Mesothelial cell of epicardium (in vitro differentiated cells): ENCODE results near the gene RRAGD. TPM values are rescaled to one million over a fixed set of nuclear protein-coding genes. Genes with fewer than 3 reads are reported as not detected.

Source experiments
- DNase-seq, 2 experiments: peaks; one replicate each; pipeline ENCODE4 v3.0.0; 2021; ENCODE audit warnings: low spot score in 2 of 2; ENCODE audit not compliant: unreplicated experiment in 2 of 2
- H3K27ac Mint-ChIP-seq: 2 replicates; pipeline ENCODE4 v1.8.0; 2021; ENCODE audit warnings: mixed read lengths
- H3K27me3 Mint-ChIP-seq: 2 replicates; pipeline ENCODE4 v1.8.0; 2021; ENCODE audit warnings: low read depth, mixed read lengths
- H3K36me3 Mint-ChIP-seq: 2 replicates; pipeline ENCODE4 v1.8.0; 2021; ENCODE audit warnings: mixed read lengths
- H3K4me1 Mint-ChIP-seq: 2 replicates; pipeline ENCODE4 v1.8.0; 2021; ENCODE audit warnings: mixed read lengths
- H3K4me3 Mint-ChIP-seq: 2 replicates; pipeline ENCODE4 v1.8.0; 2021; ENCODE audit warnings: mild to moderate bottlenecking, moderate library complexity, mixed read lengths
- H3K9me3 Mint-ChIP-seq: 2 replicates; pipeline ENCODE4 v1.8.0; 2021; ENCODE audit warnings: mixed read lengths
- total RNA-seq: library from RNA; stranded (reverse); gene quantifications from 3 replicates; pipeline ENCODE4 v1.2.1, GENCODE V29; 2021
- TF ChIP-seq, protein P1 (sequence below): fragments of 200-600 bp; sonication (generic); IDR thresholded peaks from one replicate; pipeline ENCODE4 v1.5.0; 2021; ENCODE audit warnings: antibody characterized with exemption; ENCODE audit not compliant: unreplicated experiment

Gene RRAGD
- total RNA-seq, 1 donor from 2014 or later, result 6.9 TPM

DNA sequence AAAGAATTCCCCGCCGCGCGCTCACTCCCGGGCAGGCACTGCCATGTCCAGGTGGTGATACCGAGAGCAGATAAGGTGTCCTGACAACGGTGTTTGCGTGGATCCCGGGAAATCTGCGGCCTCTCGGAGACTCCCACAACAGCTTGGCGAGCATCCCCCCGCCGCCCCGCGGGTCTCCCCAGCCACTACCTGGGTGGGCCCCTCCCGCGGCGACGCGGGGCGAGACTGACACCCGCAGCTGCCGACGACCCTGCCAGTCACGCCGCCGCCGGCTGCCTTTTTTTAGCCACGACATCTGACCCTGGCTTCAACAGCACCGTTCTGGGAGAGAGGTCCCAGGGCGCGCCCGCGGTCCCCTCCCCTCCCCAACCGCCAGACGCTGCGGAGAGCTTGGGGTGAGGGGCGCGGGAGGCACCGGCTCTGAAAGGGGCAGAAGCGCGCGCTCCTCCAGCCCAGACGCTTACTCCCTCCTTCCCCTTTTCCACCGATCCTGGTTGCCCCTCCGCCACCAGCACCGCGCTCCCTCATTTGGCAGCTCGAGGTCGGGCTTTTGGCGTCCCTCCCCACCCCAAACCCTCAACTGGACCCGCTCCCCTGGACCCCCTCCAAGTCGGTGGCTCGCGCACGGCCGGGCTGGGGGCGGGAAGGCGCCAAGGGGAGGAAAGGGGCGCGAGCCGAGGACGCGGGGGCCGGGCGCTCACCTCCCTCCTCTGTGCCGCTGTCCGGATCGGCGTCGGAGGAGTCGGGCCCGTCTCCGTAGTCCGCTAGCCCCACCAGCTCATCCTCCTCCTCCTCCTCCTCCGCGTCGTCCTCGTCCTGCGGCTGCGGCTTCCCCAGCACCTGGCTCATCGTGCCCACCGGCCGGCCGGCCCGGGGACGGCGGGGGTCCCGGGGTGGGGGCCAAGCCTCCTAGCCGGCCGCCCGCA is 665 bp downstream of the RRAGD start:
- H3K27me3 Mint-ChIP-seq, result peaks cover 53% of the 10 kb centered on the region
- TF ChIP-seq, protein P1, sequence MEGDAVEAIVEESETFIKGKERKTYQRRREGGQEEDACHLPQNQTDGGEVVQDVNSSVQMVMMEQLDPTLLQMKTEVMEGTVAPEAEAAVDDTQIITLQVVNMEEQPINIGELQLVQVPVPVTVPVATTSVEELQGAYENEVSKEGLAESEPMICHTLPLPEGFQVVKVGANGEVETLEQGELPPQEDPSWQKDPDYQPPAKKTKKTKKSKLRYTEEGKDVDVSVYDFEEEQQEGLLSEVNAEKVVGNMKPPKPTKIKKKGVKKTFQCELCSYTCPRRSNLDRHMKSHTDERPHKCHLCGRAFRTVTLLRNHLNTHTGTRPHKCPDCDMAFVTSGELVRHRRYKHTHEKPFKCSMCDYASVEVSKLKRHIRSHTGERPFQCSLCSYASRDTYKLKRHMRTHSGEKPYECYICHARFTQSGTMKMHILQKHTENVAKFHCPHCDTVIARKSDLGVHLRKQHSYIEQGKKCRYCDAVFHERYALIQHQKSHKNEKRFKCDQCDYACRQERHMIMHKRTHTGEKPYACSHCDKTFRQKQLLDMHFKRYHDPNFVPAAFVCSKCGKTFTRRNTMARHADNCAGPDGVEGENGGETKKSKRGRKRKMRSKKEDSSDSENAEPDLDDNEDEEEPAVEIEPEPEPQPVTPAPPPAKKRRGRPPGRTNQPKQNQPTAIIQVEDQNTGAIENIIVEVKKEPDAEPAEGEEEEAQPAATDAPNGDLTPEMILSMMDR, result no peak
- no peaks in the 10 kb centered on the region for H3K36me3 Mint-ChIP-seq
- DNase-seq, result peak in 1 of 2 experiments; percentile 54
- peak overlapping the region; percentile 72 for H3K4me3 Mint-ChIP-seq
- H3K4me1 Mint-ChIP-seq, result peaks cover 13% of the 10 kb centered on the region
- no peaks in the 10 kb centered on the region for H3K9me3 Mint-ChIP-seq
- H3K27ac Mint-ChIP-seq, result peak overlapping the region; percentile 30

GRCh38 chr6:89410788-89411144 is 1.3 kb downstream of the RRAGD start:
- H3K9me3 Mint-ChIP-seq, result no peaks in the 10 kb centered on the region
- peaks cover 57% of the 10 kb centered on the region for H3K27me3 Mint-ChIP-seq
- TF ChIP-seq, protein P1, result no peak
- H3K4me1 Mint-ChIP-seq, result peaks cover 13% of the 10 kb centered on the region
- peak overlapping the region; percentile 72 for H3K4me3 Mint-ChIP-seq
- peak overlapping the region; percentile 30 for H3K27ac Mint-ChIP-seq
- H3K36me3 Mint-ChIP-seq, result no peaks in the 10 kb centered on the region
- no peak for DNase-seq

DNA sequence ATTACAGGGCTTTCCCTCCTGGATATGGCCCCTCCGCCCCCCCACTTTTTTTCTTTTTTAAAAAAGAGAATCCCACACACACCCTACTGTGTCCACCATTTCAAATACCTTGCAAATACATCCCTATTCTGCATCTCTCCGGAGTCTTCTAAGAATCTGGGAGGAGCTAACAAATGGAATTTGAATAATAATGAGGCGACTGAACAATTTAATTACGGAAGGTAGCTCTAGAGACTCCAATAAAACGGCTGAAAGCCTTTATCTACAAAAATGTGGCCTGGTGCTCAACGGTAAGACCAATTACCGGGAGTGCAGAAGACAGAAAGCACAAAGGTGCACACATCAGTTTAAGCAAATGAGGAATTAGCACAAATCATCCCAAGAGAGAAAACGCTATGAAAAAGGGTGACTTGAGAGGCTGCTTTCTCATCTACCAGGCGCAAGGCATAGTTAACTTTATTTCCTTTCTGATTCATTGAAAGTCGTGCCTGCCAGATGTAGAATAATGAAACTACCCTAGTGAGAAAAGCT is 1.8 kb downstream of the RRAGD start:
- H3K27me3 Mint-ChIP-seq, result peaks cover 55% of the 10 kb centered on the region
- H3K27ac Mint-ChIP-seq, result no peak overlapping the region
- TF ChIP-seq, protein P1, result no peak
- H3K4me1 Mint-ChIP-seq, result peaks cover 13% of the 10 kb centered on the region
- no peaks in the 10 kb centered on the region for H3K36me3 Mint-ChIP-seq
- no peak for DNase-seq
- no peaks in the 10 kb centered on the region for H3K9me3 Mint-ChIP-seq
- peak overlapping the region; percentile 72 for H3K4me3 Mint-ChIP-seq

- Mint-ChIP-seq H3K4me1 (peaks cover 13% of the 10 kb centered on the region), H3K27ac (no peak overlapping the region), H3K4me3 (no peak overlapping the region), H3K36me3 (no peaks in the 10 kb centered on the region), H3K9me3 (no peaks in the 10 kb centered on the region), H3K27me3 (peaks cover 51% of the 10 kb centered on the region)
- TF ChIP-seq, protein P1, result no peak
- DNase-seq, result no peak
Observed at GRCh38 chr6:89409461-89410035, 2.5 kb downstream of the RRAGD start.

GRCh38 chr6:89406141-89406540 is 5.9 kb downstream of the RRAGD start:
- peaks cover 37% of the 10 kb centered on the region for H3K27me3 Mint-ChIP-seq
- H3K27ac Mint-ChIP-seq, result no peak overlapping the region

More at GRCh38 chr6:89406141-89406540, 5.9 kb downstream of the RRAGD start:
- no peak for DNase-seq
- no peaks in the 10 kb centered on the region for H3K9me3 Mint-ChIP-seq
- TF ChIP-seq, protein P1, result no peak
- no peak overlapping the region for H3K4me3 Mint-ChIP-seq
- peaks cover 10% of the 10 kb centered on the region for H3K4me1 Mint-ChIP-seq
- no peaks in the 10 kb centered on the region for H3K36me3 Mint-ChIP-seq
